H9 (cell line): Measurements from ENCODE around the gene UVRAG. TPM values are rescaled to one million over a fixed set of nuclear protein-coding genes. Genes with fewer than 3 reads are reported as not detected.

Experiments used
- DNase-seq: peaks from one replicate; pipeline ENCODE4 v3.0.0-alpha.2; 2017
- H2AFZ ChIP-seq: one replicate; pipeline ENCODE4 v1.6.1; 2013; ENCODE audit warnings: mild to moderate bottlenecking, low read length, control low read depth, moderate library complexity
- H2AK5ac ChIP-seq: 2 replicates; pipeline ENCODE4 v1.6.1; 2013; ENCODE audit warnings: low read length, control low read depth, mixed read lengths; ENCODE audit not compliant: insufficient read length
- H2BK120ac ChIP-seq: one replicate; pipeline ENCODE4 v1.6.1; 2013; ENCODE audit warnings: low read depth, mild to moderate bottlenecking, low read length, control low read depth, inconsistent platforms; ENCODE audit not compliant: poor library complexity, severe bottlenecking
- H2BK12ac ChIP-seq: 2 replicates; pipeline ENCODE4 v1.6.1; 2013; ENCODE audit warnings: low read length, control low read depth, mixed read lengths, low read depth; ENCODE audit not compliant: insufficient read length
- H2BK15ac ChIP-seq: 2 replicates; pipeline ENCODE4 v1.6.1; 2013; ENCODE audit warnings: low read depth, low read length, control low read depth
- H2BK20ac ChIP-seq: one replicate; pipeline ENCODE4 v1.6.1; 2013; ENCODE audit warnings: low read depth, mild to moderate bottlenecking, low read length, control low read depth, inconsistent platforms; ENCODE audit not compliant: poor library complexity, severe bottlenecking
- H2BK5ac ChIP-seq: 2 replicates; pipeline ENCODE4 v1.6.1; 2013; ENCODE audit warnings: low read length, control low read depth, mixed read lengths; ENCODE audit not compliant: insufficient read length
- H3K14ac ChIP-seq: 2 replicates; pipeline ENCODE4 v1.6.1; 2013; ENCODE audit warnings: low read length, control low read depth; ENCODE audit not compliant: insufficient read depth
- H3K18ac ChIP-seq: 2 replicates; pipeline ENCODE4 v1.6.1; 2013; ENCODE audit warnings: low read depth, mild to moderate bottlenecking, mixed read lengths, low read length, control low read depth; ENCODE audit not compliant: insufficient read length
- H3K23ac ChIP-seq: 2 replicates; pipeline ENCODE4 v1.6.1; 2013; ENCODE audit warnings: low read length, control low read depth, mixed read lengths, low read depth; ENCODE audit not compliant: insufficient read length
- H3K23me2 ChIP-seq: 2 replicates; pipeline ENCODE4 v1.6.1; 2013; ENCODE audit warnings: low read depth, mild to moderate bottlenecking, mixed read lengths, low read length, control low read depth; ENCODE audit not compliant: insufficient read length, poor library complexity, severe bottlenecking
- H3K27ac ChIP-seq: 2 replicates; pipeline ENCODE4 v1.5.1; 2013; ENCODE audit warnings: low read length, control low read depth, mixed read lengths, low read depth; ENCODE audit not compliant: insufficient read length
- H3K27me3 ChIP-seq: 2 replicates; pipeline ENCODE4 v1.6.1; 2013; ENCODE audit warnings: low read length, control low read depth, inconsistent platforms; ENCODE audit not compliant: insufficient read depth
- H3K4ac ChIP-seq: 2 replicates; pipeline ENCODE4 v1.6.1; 2013; ENCODE audit warnings: low read depth, mild to moderate bottlenecking, control low read depth, inconsistent platforms, low read length, moderate library complexity
- H3K4me1 ChIP-seq: 2 replicates; pipeline ENCODE4 v1.6.1; 2013; ENCODE audit warnings: low read length, control low read depth, inconsistent platforms; ENCODE audit not compliant: insufficient read depth
- H3K4me2 ChIP-seq: 2 replicates; pipeline ENCODE4 v1.6.1; 2013; ENCODE audit warnings: low read length, control low read depth, mixed read lengths; ENCODE audit not compliant: insufficient read length, insufficient read depth
- H3K56ac ChIP-seq: 2 replicates; pipeline ENCODE4 v1.6.1; 2013; ENCODE audit warnings: low read depth, mild to moderate bottlenecking, mixed read lengths, low read length, control low read depth; ENCODE audit not compliant: insufficient read length
- H3K79me1 ChIP-seq: 2 replicates; pipeline ENCODE4 v1.6.1; 2013; ENCODE audit warnings: low read depth, mild to moderate bottlenecking, moderate library complexity, low read length, control low read depth, inconsistent platforms; ENCODE audit not compliant: insufficient read depth, poor library complexity, severe bottlenecking
- H3K79me2 ChIP-seq: 2 replicates; pipeline ENCODE4 v1.6.1; 2013; ENCODE audit warnings: low read length, control low read depth, inconsistent platforms; ENCODE audit not compliant: insufficient read depth
- H3K9ac ChIP-seq: 2 replicates; pipeline ENCODE4 v1.6.1; 2013; ENCODE audit warnings: low read length, control low read depth, mixed read lengths; ENCODE audit not compliant: insufficient read length; ENCODE audit errors: extremely low read depth
- H3K9me3 ChIP-seq: one replicate; pipeline ENCODE4 v1.6.1; 2013; ENCODE audit warnings: low read depth, low read length, inconsistent platforms; ENCODE audit not compliant: control insufficient read depth
- H3T11ph ChIP-seq: one replicate; pipeline ENCODE4 v1.6.1; 2013; ENCODE audit warnings: mild to moderate bottlenecking, low read length, control low read depth, inconsistent platforms
- H4K20me1 ChIP-seq: one replicate; pipeline ENCODE4 v1.6.1; 2013; ENCODE audit not compliant: control insufficient read depth, insufficient read length, insufficient read depth
- H4K5ac ChIP-seq: 2 replicates; pipeline ENCODE4 v1.6.1; 2013; ENCODE audit warnings: low read depth, mild to moderate bottlenecking, mixed read lengths, low read length, control low read depth; ENCODE audit not compliant: insufficient read length
- H4K8ac ChIP-seq: replicated peaks from 2 replicates; pipeline ENCODE4 v1.6.1; 2013; ENCODE audit warnings: low read length, control low read depth, mixed read lengths, low read depth; ENCODE audit not compliant: insufficient read length
- H4K91ac ChIP-seq: 2 replicates; pipeline ENCODE4 v1.6.1; 2013; ENCODE audit warnings: low read depth, mild to moderate bottlenecking, moderate library complexity, mixed read lengths, low read length, control low read depth; ENCODE audit not compliant: insufficient read length
- H3K27ac Mint-ChIP-seq, 3 experiments: 2 replicates in 2 of 3; 3 replicates in 1 of 3; pipeline ENCODE4 v1.8.0; 2020 to 2021; ENCODE audit warnings: mixed read lengths in 3 of 3, mild to moderate bottlenecking in 1 of 3, moderate library complexity in 1 of 3
- H3K27me3 Mint-ChIP-seq: 2 replicates; pipeline ENCODE4 v1.8.0; 2021; ENCODE audit warnings: low read depth, mild to moderate bottlenecking, moderate library complexity, mixed read lengths
- H3K36me3 Mint-ChIP-seq, 3 experiments: 2 replicates in 2 of 3; 3 replicates in 1 of 3; pipeline ENCODE4 v1.8.0; 2020 to 2021; ENCODE audit warnings: low read depth in 3 of 3, mixed read lengths in 3 of 3; ENCODE audit not compliant: insufficient read depth in 1 of 3
- H3K4me1 Mint-ChIP-seq, 2 experiments: 2 replicates each; pipeline ENCODE4 v1.8.0; 2020; ENCODE audit warnings: mixed read lengths in 2 of 2
- H3K4me3 Mint-ChIP-seq, 2 experiments: 2 replicates in 1 of 2; 3 replicates in 1 of 2; pipeline ENCODE4 v1.8.0; 2020 to 2021; ENCODE audit warnings: mild to moderate bottlenecking in 2 of 2, mixed read lengths in 2 of 2, moderate library complexity in 1 of 2
- H3K9me3 Mint-ChIP-seq, 2 experiments: 2 replicates in 1 of 2; 3 replicates in 1 of 2; pipeline ENCODE4 v1.8.0; 2020; ENCODE audit warnings: mild to moderate bottlenecking in 2 of 2, mixed read lengths in 2 of 2, moderate library complexity in 1 of 2
- CTCF ChIP-seq: fragments of 200-600 bp; sonication (generic); conservative IDR thresholded peaks from 3 replicates; pipeline ENCODE4 v1.8.0; 2021; ENCODE audit warnings: antibody characterized with exemption, mild to moderate bottlenecking
- WGBS: extraction: QIAGEN DNeasy Blood & Tissue Kit; methylation state at CpG from one replicate; pipeline ENCODE4 v1.1.7; 2013; ENCODE audit warnings: missing lambda C conversion rate, low lambda C conversion rate, mixed read lengths; ENCODE audit not compliant: insufficient read length; ENCODE audit errors: extremely low coverage; 5-methylcytosine and 5-hydroxymethylcytosine counted together
- total RNA-seq: library from RNA; stranded (reverse); gene quantifications from 2 replicates; pipeline ENCODE4 v1.2.1, GENCODE V29; 2021

Gene UVRAG
- total RNA-seq, 1 experiment from 2014 or later: 18.5 TPM

DNA sequence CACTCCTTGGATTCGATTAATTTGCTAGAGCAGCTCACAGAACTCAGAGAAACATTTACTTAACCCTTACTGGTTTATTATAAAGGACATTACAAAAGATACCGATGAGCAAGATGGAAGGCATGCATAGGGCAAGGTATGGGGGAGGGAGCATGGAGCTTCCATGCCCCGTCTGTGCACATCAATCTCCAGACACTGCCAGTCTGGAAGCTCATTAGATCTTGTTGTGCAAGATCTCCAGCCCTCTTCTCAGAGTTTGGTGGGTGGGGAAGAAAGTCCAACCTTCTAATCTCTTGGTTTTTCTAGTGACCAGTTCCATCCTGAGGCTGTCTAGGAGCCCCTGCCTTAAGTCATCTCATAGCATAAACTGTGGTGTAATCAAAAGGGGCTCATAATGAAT lies 190.7 kb downstream of the UVRAG start:
- no peaks in the 10 kb centered on the region for H4K20me1 ChIP-seq
- Mint-ChIP-seq H3K36me3 (peaks cover 21 to 66% (median 63%) of the 10 kb centered on the region in 3 experiments), H3K9me3 (peaks cover 0 to 4% of the 10 kb centered on the region in 2 experiments; a peak in 1 of 5 replicates), H3K4me1 (no peaks in the 10 kb centered on the region), H3K4me3 (no peak overlapping the region), H3K27ac (peak overlapping the region in 1 of 3 experiments; percentile 47; a peak in 2 of 7 replicates), H3K27me3 (peaks cover 1% of the 10 kb centered on the region; the same call in 1 of the 2 replicates)
- no peak overlapping the region for H3K27ac ChIP-seq
- H2BK120ac ChIP-seq: no peak overlapping the region
- H4K8ac ChIP-seq: no peak overlapping the region
- H2AFZ ChIP-seq: no peak overlapping the region
- no peaks in the 10 kb centered on the region for H3K79me1 ChIP-seq
- H2BK5ac ChIP-seq: no peak overlapping the region
- no peak overlapping the region for H3K4me2 ChIP-seq
- no peaks in the 10 kb centered on the region for H3K9me3 ChIP-seq
- H2BK20ac ChIP-seq: no peak overlapping the region
- no peaks in the 10 kb centered on the region for H3K4me1 ChIP-seq
- WGBS: no CpG with 5 or more reads among the region's 3 CpGs
- no peak overlapping the region for H2BK15ac ChIP-seq
- H4K5ac ChIP-seq: no peak overlapping the region
- no peak for TF ChIP-seq CTCF
- no peaks in the 10 kb centered on the region for H3K23me2 ChIP-seq
- no peak overlapping the region for H2BK12ac ChIP-seq
- no peak overlapping the region for H3T11ph ChIP-seq
- no peaks in the 10 kb centered on the region for H3K79me2 ChIP-seq
- no peak overlapping the region for H3K14ac ChIP-seq
- H3K56ac ChIP-seq: no peak overlapping the region
- DNase-seq: no peak
- H3K23ac ChIP-seq: no peak overlapping the region
- no peak overlapping the region for H3K9ac ChIP-seq
- H2AK5ac ChIP-seq: no peak overlapping the region
- H3K18ac ChIP-seq: no peak overlapping the region
- H3K27me3 ChIP-seq: no peaks in the 10 kb centered on the region
- H3K4ac ChIP-seq: no peak overlapping the region
- no peak overlapping the region for H4K91ac ChIP-seq
